Activated T-cell treated with anti-CD3 and anti-CD28 coated beads, Interleukin-2, amount 50 U/mL, for 48 hours (primary cell): Measurements from ENCODE around the gene PLPP4.
A peak's percentile ranks its signal among the peaks of the same experiment; 100 is the strongest.

Source experiments
- DNase-seq, 2 experiments: peaks; one replicate each; pipeline ENCODE4 v3.0.0-alpha.2; 2020

Gene PLPP4

DNA sequence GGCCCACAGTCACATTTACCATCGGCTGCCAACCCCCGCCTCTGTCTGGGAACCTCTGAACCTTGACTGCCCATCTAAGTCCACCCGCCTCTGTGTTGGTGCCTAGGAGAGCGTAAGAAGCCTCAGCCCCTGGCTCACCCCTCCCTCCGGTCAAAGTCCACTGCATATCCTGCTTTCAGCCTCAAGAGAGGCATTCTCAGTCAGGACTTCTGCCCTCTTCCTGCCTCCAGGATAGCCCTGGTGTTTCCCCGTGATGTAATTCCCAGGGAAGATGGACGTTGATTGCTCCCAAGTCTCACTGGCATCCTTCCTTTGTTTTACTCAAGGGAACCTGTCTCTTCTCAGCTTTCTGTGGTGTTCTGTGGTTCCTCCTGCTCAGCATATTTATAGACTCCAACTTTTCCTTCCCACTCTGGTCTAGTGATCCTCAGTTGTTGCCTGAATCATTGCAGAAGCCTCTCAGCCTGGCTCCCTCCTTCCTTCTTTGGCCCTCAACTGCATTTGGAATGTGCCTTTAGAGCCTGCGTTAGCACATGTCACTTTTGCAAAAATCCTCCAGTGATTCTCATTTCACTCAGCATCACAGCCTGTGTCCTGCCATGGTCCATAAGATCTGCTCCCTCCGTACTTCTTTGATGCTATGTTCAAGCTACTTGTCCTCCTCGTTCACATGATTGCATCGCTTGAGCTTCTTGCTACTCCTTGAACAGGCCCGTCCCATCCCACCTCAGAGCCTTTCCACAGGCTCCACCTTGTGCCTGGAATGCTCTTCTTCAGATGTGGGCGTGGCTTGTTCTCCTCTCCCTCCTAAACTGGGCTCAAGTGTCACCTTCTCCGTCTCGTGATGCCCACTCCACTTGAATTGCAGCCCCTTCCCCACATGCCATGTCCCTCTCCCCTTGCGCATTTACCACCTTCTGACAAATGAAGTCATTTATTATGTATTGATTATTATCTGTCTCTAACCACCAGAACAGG lies 124.2 kb downstream of the PLPP4 start:
- no peak for DNase-seq

GRCh38 chr10:120582753-120583152 lies 125.7 kb downstream of the PLPP4 start:
- no peak for DNase-seq

- no peak for DNase-seq
Observed at GRCh38 chr10:120583424-120584108, 126.5 kb downstream of the PLPP4 start.

DNA sequence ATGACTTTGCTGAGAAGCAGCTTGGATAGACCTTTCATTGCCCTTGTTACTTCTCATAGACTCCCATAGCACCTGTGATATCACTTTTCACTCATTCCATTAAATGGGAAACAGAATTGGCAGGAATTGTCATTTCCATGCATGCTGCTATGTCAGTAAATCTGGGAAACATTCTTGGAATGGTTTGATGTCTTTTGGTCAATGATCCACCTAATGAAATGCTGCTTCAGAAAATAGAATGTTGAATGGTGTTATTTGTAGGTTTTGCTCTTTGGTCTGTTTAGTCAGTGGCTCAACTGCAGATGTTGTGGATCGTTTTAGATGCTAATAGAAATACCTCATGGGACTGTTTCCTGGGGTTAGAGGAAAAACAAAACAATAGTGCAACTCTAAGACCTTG lies 127.8 kb downstream of the PLPP4 start:
- DNase-seq = no peak

DNA sequence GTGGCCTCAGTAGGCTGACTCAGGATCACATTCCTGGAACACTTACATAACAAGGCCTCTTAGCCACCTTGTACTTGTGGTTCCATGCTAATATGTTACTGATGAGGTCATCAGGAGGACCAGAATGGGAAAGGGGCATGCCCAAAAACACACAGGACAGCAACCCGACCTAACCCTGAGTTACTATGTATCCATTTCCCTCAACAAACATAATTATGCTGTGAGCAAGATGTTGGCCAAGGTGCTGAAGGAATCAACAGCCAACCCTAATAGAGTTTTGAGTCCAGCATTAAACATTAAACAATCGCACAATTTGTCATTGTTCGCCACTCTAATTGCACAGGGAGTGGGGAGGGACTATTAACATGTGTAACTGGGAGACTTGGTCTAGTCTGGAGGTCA lies 129.4 kb downstream of the PLPP4 start:
- no peak for DNase-seq

- DNase-seq = no peak
Observed at GRCh38 chr10:120587061-120587460, 130.0 kb downstream of the PLPP4 start.

GRCh38 chr10:120588311-120588710 lies 131.3 kb downstream of the PLPP4 start:
- DNase-seq = no peak

DNA sequence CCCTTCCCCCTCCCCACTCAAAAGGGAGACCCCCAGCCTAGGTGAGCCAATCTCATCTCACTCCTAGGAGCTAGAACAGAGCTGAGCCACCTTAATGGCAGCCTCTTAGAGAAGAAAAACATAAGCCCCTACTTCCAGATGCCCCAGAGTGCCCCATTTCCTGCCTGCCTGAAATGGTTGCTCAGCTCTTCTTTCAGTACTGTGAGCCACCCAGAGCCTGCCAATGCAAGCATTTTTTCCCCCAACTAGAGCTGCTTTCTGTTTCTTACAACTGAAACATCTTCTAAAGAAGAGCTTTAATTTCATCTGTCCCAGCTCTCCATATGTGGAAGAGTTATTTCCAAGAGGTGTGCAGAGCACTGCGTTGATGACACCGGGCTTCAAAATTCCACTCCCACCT lies 136.7 kb downstream of the PLPP4 start:
- DNase-seq = no peak

DNA sequence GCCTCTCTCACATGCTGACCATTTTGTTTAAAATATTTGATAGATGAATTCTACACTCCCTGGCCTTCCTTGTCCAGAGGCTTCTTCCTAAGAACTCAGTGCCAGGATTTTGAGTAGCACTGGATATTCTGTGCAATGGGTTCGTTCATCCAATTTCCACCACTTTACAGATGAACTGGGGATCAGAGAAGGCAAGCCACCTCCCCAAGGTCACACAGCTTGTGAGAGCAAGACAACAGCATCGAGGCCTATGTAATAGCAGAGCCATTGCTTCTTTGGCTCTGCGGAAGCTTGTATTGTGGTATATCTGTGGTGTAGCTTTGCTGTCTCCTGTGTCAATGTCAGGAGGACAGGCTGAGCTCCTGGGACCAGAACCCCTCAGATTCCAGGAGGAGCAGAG lies 140.9 kb downstream of the PLPP4 start:
- DNase-seq = no peak

DNA sequence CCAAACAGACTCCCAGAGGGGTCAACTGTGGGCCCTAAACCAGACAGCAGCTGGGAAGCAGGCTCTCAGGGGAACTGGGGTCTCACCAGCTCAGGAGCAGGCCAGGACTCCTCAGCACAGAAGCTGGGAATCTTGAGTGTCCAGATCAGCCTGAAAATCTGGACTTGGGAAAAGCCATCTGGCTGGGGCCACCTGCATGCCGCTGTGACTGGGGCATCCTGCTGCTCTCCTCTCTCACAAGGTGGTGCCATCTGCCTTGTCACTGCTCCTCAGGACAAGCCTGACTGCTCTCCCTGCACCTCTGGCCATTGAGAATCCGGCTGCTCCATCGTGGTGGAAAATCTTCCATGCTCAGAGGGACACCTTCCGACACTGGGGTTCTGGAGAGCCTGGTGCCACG lies 141.4 kb downstream of the PLPP4 start:
- DNase-seq = no peak

DNA sequence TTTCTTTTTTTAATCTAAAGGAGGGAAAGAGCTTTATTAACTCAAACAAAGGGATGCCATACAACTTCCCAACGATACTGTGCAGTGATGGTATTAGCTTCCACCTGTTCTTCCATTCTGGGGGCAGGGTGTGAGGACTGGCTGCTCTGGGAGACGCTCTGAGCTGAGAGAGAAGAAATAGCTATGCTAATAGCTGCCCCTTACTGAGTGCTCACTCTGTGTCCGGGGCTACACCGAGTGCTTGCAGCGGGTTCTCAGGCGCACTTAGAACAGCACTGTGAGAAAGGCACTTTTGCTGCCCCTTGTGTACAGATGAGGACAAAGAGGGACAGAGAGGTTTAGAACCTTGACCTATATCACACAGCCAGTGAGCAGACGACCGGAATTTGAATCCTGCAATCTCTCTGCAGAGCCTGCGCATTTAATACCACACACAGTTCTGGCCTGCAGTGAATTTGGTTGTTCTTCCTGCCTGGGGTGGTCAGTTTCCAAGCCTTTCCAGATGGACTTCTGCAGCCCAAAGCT lies 142.2 kb downstream of the PLPP4 start:
- no peak for DNase-seq

DNA sequence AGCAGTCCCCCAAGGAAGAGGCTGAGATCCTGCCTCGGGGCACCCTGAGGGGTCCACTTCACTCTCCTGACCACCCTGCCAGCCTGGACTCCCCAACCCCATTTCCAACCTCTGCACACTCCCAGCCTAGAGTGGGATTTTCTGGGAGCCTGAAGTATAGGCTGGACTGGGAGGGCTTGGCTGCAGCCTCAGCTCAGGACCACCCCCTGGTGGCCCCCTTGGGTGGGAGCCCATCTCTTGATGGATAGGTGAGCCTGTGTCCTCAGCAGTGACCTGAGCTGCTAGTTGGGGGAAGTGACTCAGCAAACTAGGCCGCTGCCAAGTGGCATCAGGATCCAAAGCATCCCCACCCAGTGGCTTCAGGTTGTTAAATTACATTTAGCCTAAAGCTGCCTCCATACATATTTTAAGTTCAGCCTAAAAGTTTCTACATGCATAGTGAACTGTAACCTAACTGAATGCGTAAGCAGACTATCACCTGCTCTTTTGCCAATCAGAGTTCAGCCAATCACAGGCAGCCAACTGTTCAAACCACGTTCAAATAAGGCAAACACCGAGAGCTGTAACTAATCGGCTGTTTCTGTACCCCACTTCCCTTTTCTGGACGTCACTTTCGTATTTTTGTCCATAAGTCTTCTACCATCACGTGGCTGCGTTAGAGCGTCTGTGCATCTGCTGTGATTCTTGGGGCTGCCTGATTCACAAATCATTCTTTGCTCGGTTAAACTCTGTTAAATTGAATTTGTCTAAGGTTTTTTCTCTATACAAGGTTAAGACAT lies 144.0 kb downstream of the PLPP4 start:
- peak in 1 of 2 experiments; percentile 16 for DNase-seq

GRCh38 chr10:120601999-120602398 lies 145.0 kb downstream of the PLPP4 start:
- DNase-seq = no peak

- no peak for DNase-seq
Observed at GRCh38 chr10:120605410-120605809, 148.4 kb downstream of the PLPP4 start.

DNA sequence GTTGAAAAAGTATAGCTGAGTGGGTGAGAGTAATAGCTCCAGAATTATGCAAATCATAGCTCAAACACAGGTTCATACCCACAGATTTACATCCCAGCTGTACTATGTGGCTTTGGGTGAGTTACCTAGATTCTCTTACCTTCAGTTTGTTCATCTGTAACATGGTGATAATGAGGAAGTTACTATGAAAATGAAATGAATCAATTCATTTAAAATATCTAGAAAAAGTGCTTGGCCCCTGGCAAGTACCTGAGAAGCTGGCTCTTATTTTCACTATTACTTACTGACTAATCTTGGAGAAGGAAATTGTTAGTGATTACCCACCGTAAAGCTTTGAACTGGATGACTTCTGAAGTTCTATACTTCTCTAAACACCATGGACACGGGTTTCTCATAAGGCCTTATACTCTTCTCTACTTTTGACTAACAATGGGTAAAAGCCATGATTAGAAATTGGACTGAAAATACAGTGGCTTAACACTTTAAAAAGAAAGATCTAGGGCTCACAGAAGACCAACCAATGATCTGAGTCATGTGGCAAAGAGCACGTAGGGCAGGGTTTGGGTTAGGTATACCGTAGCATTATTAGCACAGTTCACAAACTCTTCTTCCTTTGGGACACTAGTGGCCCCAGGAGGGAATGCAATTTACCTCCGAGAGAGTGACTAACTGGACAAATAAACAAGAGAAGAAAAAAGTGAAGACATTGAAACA lies 149.2 kb downstream of the PLPP4 start:
- DNase-seq = no peak

DNA sequence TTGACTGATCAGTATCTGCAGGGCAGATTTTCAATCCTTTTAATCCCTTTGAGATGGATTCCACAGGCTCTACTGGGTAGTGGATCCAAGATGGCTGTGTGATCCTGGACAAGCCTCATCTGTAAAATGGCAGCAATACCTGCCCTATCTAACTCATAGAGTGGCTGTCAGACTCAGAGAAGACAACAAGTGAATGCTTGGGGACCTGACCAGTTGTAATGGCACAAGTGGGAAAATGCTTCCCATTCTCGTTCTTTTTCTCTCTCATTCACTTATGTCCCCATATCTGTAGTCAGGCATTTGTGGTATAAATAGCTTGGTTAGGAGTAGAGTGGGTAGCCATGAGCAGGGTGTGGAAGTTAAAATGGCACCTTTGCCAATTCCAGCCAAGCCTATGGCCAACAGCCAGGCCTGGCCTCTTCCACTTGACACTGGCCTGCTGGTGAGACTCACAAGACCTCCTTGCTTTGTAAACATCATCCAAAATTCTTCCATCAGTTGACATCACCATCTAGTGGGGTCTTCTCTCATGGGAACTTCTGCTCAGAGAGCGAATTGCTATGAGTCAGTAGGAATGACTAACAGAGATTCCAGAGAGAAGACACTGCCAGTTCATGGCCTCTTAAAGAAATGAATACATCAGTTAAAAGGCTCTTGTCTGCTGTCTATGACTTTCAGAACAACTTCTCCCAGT lies 150.1 kb downstream of the PLPP4 start:
- DNase-seq = no peak

DNA sequence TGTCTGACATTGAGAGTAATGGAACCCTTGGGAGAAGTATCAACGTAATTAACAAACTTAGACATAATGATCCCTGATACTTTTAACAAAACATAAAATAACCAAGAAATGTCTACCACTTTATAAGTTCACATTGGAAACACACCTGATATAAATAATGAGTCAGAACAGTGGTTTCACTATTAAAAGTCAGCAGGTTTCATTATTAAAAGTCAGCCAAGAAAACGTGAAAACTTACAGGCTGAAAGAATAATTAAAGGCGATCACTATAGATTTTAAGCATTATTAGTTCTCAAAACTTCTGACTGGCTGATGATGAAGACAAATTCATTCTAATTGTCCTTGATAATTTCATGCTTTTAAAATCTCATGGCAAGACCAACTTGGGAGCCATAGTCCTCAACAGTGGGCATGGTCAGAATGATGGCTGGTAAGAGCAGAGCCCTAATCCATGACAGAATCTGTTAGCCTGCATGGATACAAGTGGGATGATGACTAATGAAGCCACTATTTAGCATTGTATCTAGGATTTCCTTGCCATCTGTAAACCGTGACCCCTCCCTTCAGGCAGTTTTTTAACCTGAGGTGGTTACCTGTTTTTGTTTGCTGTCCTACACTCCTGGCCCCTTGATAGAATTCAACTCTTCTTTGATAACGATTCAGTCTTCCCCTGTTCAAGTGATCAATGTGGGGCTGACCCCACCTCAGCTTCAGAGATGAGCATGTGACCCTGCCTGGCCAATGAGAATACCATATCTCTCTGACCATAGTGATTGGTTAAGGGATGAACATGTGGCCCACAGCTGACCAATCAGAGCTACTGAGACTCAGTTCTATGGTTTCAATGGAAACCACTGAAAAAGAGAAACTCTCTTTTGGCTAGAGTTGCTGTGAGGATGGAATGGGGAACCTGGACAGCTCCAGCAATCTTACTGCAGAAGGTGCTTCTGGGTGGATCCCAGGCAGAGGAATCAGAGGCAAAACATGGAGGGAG lies 151.0 kb downstream of the PLPP4 start:
- DNase-seq = no peak

DNA sequence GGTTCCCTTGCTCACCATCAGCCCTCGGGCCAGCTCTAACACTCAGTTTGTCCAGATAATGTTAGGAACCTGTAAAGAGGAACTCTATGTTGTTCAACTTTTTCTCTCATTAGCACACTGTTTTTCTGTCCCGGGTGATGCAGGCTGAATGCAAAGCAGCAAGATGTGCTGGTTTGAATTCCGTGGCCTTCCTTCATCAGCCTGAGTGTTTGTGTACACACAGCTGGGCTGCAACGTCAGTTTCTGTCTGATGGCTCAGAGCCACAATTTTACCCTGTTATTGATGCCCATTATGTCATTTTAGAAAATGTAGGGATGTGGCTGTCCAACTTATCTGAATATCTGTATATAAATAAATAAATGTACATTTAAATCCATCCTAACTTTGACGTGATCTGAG lies 152.0 kb downstream of the PLPP4 start:
- DNase-seq = no peak

DNA sequence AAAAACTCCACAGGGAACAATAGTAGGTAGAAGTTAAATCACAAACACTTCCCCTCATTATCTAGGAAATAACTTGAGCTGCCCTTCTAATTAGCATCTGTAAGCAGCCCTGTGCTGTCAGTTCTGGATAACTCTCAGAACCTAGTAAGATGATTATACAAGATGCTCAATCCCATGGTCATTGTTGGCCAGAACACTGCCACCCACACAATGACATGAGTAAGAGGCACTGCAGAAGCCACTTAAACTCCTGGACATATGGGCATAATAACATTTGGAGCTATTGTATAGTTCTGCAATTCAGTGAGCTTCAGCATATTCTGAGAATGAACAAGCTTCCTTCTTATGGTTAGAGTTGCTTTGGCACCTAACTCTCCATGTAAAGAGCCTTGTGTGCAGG lies 153.8 kb downstream of the PLPP4 start:
- no peak for DNase-seq

DNA sequence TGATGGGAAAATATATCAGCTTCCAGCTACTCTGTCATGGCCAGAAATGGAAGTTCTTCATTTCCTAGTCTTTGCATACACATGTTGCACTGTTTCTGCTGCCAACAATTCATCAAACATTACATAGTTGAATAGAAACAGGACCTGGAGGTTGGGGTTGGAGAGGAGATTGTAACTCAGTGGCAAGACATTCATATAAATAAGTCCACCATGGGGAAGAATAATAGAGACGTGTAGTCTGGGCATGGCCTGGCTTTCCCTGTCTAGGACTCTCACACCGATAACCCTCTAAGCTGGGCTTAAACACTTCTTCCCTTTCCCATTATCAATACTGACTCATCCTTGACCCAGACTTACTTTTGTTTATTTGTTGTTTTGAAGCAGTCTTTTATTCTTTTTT lies 155.7 kb downstream of the PLPP4 start:
- DNase-seq = no peak

- no peak for DNase-seq
Observed at GRCh38 chr10:120613180-120613579, 156.2 kb downstream of the PLPP4 start.
